ENCODE data around the gene ITGB1BP2.
A peak's percentile ranks its signal among the peaks of the same experiment; 100 is the strongest.

DNA sequence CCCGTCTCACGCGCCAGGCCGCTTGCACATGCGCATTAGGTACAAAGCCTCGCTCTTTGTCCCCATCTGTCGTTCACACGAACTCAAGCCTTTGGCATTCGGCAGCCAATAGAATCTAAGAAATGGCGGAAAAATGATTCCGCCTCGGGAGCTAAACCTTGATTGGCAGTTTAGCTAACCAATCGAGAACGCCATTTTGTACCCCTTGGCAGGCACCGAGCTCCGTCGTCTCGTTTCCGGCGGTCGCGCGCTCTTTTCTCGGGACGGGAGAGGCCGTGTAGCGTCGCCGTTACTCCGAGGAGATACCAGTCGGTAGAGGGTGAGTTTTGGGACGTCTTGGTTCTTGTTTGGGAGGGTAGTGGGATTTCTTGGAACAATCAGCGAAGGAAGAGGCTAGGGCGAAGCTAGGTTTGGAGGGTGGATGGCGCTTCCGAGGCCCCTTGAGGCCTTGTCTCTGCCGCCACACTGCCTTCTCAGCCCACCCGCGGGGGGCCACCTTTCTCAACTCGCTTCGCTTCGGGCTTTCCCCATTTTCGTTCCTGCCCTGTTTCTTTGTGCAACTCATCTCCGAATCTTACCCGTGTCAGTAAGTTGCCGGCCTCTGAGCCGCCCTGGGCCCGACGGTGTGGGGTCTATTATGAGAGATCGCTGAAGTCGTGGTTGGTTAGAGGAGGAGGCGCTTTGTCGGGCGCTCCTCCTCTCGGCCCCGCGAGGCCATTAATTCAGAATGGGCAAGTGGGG lies 18.0 kb upstream of the ITGB1BP2 start, which contains the start of gene NONO:
- TF ChIP-seq, protein P1, sequence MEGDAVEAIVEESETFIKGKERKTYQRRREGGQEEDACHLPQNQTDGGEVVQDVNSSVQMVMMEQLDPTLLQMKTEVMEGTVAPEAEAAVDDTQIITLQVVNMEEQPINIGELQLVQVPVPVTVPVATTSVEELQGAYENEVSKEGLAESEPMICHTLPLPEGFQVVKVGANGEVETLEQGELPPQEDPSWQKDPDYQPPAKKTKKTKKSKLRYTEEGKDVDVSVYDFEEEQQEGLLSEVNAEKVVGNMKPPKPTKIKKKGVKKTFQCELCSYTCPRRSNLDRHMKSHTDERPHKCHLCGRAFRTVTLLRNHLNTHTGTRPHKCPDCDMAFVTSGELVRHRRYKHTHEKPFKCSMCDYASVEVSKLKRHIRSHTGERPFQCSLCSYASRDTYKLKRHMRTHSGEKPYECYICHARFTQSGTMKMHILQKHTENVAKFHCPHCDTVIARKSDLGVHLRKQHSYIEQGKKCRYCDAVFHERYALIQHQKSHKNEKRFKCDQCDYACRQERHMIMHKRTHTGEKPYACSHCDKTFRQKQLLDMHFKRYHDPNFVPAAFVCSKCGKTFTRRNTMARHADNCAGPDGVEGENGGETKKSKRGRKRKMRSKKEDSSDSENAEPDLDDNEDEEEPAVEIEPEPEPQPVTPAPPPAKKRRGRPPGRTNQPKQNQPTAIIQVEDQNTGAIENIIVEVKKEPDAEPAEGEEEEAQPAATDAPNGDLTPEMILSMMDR (conservative IDR thresholded peaks at IDR 0.05 in 1 of 2, IDR thresholded peaks at IDR 0.05 in 1 of 2; ENCODE audit: extremely low read depth in 1 of 2, insufficient read depth in 1 of 2, low read depth in 1 of 2, low read length in 2 of 2) = peak in 1 of 2 donors; percentile 27
- TF ChIP-seq EZH2 (IDR thresholded peaks at IDR 0.05; ENCODE audit: borderline replicate concordance, low read length) = no peak

Data from mammary epithelial cell (primary cell).